ENCODE data around the gene NHEJ1.

The NHEJ1 gene

GRCh38 chr2:219112651-219113338, 47.8 kb downstream of the NHEJ1 start:
- TF ChIP-seq, protein P1, sequence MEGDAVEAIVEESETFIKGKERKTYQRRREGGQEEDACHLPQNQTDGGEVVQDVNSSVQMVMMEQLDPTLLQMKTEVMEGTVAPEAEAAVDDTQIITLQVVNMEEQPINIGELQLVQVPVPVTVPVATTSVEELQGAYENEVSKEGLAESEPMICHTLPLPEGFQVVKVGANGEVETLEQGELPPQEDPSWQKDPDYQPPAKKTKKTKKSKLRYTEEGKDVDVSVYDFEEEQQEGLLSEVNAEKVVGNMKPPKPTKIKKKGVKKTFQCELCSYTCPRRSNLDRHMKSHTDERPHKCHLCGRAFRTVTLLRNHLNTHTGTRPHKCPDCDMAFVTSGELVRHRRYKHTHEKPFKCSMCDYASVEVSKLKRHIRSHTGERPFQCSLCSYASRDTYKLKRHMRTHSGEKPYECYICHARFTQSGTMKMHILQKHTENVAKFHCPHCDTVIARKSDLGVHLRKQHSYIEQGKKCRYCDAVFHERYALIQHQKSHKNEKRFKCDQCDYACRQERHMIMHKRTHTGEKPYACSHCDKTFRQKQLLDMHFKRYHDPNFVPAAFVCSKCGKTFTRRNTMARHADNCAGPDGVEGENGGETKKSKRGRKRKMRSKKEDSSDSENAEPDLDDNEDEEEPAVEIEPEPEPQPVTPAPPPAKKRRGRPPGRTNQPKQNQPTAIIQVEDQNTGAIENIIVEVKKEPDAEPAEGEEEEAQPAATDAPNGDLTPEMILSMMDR (IDR thresholded peaks at IDR 0.05; ENCODE audit: low read length, missing control alignments): no peak
- H3K4me3 ChIP-seq (replicated peaks; ENCODE audit: low read depth, low read length): no peak overlapping the region
- no peak for DNase-seq (ENCODE audit: low read depth)

GRCh38 chr2:219112062-219112406, 48.6 kb downstream of the NHEJ1 start:
- TF ChIP-seq, protein P1 (IDR thresholded peaks at IDR 0.05; ENCODE audit: low read length, missing control alignments): no peak
- no peak overlapping the region for H3K4me3 ChIP-seq (replicated peaks; ENCODE audit: low read depth, low read length)
- DNase-seq (ENCODE audit: low read depth): no peak

- TF ChIP-seq, protein P1 (IDR thresholded peaks at IDR 0.05; ENCODE audit: low read length, missing control alignments): no peak
- no peak for DNase-seq (ENCODE audit: low read depth)
- H3K4me3 ChIP-seq (replicated peaks; ENCODE audit: low read depth, low read length): no peak overlapping the region
Measured at GRCh38 chr2:219111375-219112061, 49.1 kb downstream of the NHEJ1 start.

DNA sequence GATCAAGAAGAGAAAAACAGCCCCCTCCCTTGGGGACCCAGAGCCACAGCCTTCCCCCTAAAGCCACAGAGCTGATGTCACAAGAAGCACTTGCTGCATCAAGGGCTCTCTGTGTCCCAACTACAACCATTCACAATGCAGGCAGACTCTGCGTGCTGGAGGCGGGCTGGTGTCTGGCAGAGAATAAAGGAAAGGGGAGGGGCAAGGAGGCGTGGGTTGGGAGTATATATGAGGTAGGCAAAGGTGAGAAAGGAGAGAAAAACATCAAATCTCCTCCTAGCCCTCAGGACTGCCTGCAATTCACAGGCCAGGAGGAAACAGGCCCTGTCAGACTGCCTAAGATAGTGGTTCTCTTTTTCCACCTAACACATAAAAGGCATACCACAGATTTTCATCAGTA, 51.1 kb downstream of the NHEJ1 start:
- no peak for DNase-seq (ENCODE audit: low read depth)
- no peak overlapping the region for H3K4me3 ChIP-seq (replicated peaks; ENCODE audit: low read depth, low read length)

DNA sequence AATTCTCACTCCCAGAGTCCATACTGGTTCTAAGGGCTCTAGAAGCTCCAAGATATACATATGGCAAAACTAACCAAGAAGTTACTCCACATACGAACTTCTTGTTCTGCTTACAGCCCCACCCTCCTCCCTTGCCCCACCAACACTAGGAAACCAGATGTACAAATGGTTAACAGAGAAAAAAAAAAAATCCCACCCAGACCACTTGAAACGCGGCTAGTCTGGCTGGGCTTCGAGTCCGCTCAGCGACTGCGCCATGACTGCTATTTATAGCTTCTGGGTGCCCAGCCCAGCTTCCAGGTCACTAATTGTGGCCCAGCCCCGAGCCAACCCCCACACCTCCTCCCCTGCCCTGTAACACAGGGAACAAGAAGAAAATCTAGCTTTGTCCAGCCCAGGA, 52.9 kb downstream of the NHEJ1 start:
- no peak for DNase-seq (ENCODE audit: low read depth)
- H3K4me3 ChIP-seq (replicated peaks; ENCODE audit: low read depth, low read length): no peak overlapping the region
- TF ChIP-seq, protein P1 (IDR thresholded peaks at IDR 0.05; ENCODE audit: low read length, missing control alignments): no peak

More for the DNA sequence above, 51.1 kb downstream of the NHEJ1 start:
- TF ChIP-seq, protein P1 (IDR thresholded peaks at IDR 0.05; ENCODE audit: low read length, missing control alignments): no peak

- TF ChIP-seq, protein P1 (IDR thresholded peaks at IDR 0.05; ENCODE audit: low read length, missing control alignments): no peak
- DNase-seq (ENCODE audit: low read depth): no peak
- no peak overlapping the region for H3K4me3 ChIP-seq (replicated peaks; ENCODE audit: low read depth, low read length)
Measured at GRCh38 chr2:219106251-219106650, 54.4 kb downstream of the NHEJ1 start.

Measured in fibroblast of pulmonary artery (primary cell).